Mucosa of gallbladder (tissue), 1 donor: ENCODE results near the gene CHST1. TPM values are rescaled to one million over a fixed set of nuclear protein-coding genes. Genes with fewer than 3 reads are reported as not detected.

Experiments used
- DNase-seq: peaks from one replicate; pipeline ENCODE4 v3.0.0-alpha.2; 2020; ENCODE audit warnings: low spot score
- total RNA-seq: library from RNA; stranded (reverse); gene quantifications from one replicate; pipeline ENCODE4 v1.2.1, GENCODE V29; 2021
- donor health status: DM: no; HTN: no; CAD: no.

Gene CHST1
- total RNA-seq, 1 donor from 2014 or later, result 1.8 TPM

DNA sequence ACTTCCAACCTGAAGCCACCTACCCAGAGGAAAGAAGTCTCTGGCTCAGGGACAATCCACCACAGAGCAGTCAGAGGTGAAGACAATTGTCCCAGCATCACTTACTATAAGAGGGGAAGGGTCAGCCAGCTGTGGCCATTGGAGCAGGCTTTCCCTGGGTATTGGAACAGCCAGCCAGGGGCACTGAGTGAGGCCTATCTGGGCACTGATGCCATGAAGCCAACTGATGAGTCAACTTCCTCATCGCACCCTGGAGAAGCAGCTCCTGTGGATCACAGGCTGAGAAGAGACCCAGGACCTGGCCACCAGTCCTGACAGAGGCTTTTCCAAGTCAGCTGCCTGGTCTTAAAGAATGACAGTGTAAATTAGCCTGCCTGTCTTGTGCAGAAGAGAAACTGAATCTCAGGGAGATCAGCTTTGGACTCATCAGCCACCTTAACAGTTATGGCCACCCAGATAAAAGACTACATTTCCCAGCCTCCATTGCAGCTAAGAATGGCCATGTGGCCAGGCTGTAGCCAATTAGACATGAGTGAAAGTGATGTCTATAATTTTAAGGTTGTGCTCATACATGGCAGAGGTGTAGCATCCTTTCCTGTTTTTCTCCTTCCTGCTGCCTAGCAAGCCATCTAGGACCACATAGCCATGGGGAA lies 19.0 kb downstream of the CHST1 start:
- DNase-seq, result no peak

DNA sequence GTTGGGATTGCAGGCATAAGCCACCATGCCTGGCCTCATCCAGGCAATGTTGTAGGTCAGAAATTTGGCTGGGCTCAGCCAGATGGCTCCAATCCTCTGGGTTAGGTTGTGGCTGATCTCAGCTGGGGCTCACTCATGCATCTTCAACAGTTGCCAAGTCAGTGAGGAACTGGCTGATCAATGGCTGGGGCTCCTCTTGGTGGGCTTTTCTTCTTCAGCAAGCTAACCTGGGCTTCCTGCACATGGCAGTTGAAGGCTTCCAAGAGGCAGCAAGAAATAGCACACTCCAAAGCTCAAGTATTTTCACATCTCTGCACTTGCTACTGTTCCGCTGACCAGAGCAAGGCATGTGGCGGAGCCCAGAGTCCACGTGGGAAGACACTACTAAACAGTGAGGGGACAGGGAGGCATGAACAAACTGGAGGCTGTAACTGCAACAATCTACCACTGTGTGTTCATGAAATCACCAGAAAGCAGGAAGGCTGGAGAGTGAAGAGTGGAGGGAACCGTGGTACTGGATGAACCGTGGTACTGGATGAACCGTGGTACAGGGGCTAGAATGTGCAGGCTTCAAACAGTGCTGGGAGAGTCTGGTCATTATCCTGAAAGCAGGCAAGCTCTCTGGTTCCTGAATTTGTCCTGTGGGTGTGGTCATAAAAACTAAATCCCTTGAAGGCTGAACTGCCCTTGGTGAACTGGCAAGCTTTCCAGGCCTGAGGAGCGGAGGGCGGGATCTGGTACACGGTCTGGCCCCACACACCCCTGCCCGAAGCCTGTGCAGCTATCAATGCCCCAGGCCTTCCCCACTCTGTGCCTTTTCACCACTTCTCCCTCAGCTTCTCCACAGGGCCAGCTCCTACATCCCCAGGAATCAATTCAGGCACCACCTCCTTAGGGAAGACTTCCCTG lies 20.2 kb downstream of the CHST1 start:
- no peak for DNase-seq

- DNase-seq, result no peak
Observed at GRCh38 chr11:45643598-45644260, 21.7 kb downstream of the CHST1 start.

- no peak for DNase-seq
Observed at GRCh38 chr11:45641961-45642360, 23.5 kb downstream of the CHST1 start.

DNA sequence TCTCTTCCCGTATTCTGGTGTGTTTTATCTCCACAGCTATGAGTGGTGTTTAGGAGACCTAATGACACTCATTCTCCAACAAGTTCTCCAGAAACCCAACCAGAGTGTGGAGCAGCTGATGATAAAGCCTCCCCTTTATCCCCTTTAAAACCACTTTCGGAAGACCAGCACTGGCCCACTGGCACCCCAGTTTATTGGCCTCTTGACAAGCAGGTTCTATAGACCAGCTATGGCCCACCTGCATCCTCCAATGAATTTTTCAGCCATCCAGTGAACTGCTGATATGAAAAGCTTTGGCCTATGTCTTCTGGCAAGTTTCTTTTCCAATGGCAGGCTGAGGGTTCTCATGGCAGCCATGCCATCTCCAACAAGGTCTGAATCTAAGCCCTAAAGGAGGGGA lies 27.4 kb downstream of the CHST1 start:
- DNase-seq, result no peak

DNA sequence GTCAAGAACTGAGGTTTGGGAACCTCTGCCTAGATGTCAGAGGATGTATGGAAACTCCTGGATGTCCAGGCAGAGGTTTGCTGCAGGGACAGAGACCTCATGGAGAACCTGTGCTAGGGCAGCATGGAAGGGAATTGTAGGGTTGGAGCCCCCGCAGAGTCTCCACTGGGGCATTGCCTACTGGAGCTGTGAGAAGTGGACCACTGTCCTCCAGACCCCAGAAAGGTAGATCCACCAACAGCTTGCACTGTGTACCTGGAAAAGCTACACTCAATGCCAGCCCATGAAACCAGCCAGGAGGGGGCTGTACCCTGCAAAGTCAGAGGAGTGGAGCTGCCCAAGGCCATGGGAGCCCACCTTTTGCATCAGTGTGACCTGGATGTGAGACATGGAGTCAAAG lies 29.5 kb downstream of the CHST1 start:
- no peak for DNase-seq

- DNase-seq, result no peak
Observed at GRCh38 chr11:45625611-45626010, 39.8 kb downstream of the CHST1 start.

DNA sequence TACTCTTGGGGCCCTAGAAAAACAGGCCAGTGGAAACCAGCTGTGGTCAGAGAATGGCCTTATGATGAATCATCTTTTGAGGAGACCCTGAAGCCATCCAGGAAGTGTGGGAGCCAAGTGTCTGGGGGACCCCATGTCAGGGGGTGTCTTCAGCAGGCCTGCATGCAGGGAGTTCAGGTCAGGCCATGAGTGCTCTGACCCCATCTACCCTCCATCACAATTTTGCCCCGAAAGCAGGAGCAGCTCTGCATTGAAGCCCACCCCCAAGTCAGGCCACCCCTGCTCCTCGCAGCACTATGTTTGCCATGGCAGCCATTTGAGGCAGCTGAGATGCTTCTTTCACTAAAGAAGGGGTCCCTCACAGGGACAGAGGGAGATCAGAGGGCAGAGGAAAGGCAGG lies 41.3 kb downstream of the CHST1 start:
- DNase-seq, result no peak

DNA sequence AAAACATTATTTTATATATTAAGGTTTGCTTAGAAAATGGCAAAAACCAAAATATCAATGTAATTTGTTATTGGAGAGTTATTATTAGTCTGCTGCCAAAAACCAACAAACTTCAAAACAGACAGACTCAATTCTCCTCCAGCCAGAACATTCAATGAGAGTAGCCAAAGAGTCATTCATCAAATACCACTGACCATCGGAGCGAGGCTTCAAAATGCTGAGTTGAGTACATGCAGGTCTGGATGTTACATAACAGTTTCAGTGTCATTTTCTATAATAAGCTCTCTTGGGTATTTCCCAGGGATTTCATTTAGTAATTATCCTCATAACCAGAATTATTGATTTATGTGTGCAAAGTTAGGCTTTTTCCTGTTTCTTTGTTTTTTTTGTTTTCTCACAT lies 42.6 kb downstream of the CHST1 start:
- DNase-seq, result no peak

DNA sequence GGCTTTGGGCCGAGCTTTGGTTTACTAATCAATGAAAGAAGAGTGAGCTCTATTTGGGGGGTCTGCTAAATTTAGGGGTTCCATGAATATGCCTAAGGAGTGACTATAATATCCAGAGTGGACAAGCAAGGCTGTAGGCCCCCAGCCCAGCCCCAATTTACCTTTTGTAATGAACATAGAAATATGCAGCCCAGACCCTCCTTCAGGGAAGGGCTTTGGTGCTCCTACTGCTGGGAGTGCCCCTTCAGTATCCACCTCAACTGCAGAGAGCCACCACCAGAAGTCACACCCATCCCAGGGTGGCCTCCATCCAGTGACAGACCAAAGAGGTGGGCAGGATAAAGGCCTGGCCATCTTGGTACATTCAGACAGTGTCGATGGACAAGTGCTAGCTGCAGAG lies 43.1 kb downstream of the CHST1 start:
- no peak for DNase-seq

DNA sequence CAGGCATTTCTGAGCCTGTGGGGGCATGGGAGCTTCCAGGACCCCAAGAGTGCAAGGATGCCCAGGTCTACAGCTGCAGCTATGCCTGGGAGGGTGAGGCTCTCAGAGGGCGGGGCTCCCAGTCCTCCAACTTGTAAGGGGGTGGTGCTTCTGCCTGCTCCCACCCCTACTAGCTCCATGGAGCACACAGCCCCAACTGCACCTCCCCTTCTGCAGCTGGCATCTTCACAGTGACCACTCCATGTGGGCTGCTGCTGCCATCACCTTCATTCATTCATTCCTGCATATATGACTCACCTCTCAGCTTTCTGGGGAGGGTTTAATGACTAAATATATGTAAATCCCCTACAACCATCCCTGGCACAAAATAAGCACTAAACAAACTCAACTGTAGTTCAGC lies 43.8 kb downstream of the CHST1 start:
- no peak for DNase-seq

GRCh38 chr11:45620243-45620642 lies 45.2 kb downstream of the CHST1 start:
- DNase-seq, result no peak

DNA sequence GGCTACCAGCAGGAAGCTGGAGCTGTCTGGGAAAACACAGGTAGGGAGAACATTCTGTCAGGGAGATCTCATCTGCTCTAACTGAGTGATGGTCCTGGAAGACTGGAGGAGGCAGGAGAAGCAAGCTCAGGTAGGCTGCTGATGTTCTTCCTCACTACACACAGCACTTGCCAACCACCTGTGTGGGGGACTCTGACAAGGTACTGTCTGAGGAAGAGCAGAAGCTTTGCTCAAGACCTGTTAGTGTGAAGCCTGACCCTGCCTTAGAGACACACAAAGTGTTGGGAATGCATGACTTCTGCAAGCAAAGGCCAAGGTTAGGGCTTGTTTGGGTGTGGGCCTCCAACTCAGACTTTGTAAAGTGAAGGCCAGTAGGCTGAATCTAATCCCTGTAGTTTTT lies 46.5 kb downstream of the CHST1 start:
- no peak for DNase-seq

DNA sequence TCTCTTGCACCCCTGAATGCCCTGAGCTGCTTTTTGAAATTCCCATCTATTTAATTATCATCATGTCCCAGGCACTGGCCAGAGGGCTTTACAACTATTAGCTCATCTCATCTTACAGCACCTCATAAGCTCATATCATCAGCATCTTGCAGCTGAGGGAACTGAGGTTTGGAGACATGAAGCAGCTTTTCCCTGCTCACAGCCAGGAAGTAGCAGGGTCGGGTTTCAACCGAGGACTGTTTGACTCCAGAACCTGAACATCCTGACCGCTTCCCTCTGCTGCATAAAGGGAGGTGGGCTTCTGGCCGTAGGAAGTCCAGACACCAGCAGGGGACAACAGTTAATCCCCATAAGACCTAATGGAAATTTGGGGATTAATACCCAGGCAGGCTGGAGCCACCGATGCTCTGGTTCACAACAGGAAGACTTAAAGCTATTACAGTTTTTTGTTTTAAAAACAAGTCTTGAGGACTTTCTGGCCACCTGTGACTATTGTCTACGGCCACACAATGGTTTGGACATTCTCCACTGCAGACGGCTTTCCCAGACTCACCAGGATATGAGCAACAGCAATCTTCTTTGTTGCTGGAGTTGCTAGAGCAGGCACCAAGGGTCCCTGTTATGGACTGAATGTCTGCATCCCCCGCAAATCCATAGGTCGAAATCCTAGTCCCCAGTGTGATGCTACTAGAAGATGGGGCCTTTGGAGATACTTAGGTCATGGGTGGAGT lies 47.4 kb downstream of the CHST1 start:
- DNase-seq, result no peak

GRCh38 chr11:45616802-45617549 lies 48.4 kb downstream of the CHST1 start:
- DNase-seq, result no peak

- no peak for DNase-seq
Observed at GRCh38 chr11:45615182-45615792, 50.1 kb downstream of the CHST1 start.

GRCh38 chr11:45614196-45614828 lies 51.1 kb downstream of the CHST1 start:
- DNase-seq, result no peak

DNA sequence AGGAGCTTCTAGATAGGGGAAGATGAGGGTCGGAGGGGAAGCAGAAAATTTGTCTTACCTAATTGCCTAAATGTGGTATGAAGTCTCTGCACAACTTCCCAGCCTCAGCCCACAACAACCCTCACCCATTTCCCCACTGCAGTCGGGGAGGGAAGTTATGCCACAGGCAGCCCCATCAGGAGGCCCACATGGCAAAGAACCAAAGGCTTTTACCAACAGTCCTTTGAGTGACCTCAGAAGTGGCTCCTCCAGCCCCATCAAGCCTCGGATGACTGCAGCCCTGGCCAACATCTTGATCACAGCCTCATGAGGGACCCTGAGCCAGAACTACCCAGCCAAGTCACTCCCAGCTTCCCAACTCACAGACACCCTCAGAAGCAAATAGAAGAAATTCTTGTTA lies 54.8 kb downstream of the CHST1 start:
- DNase-seq, result no peak

GRCh38 chr11:45609902-45610301 lies 55.5 kb downstream of the CHST1 start:
- DNase-seq, result no peak

- DNase-seq, result no peak
Observed at GRCh38 chr11:45609337-45609736, 56.1 kb downstream of the CHST1 start.
